ENCODE data around the gene MUL1.

GRCh38 chr1:20538227-20538626, 30.3 kb upstream of the MUL1 start:
- TF ChIP-seq DIDO1 (tag; IDR thresholded peaks at IDR 0.05; ENCODE audit: low read depth) (no peak), MAX (CRISPR knock-in tag; IDR thresholded peaks at IDR 0.05) (no peak), CTCF (IDR thresholded peaks at IDR 0.05 in 2 of 3, conservative IDR thresholded peaks at IDR 0.05 in 1 of 3; ENCODE audit: insufficient read depth in 2 of 3, low read depth in 1 of 3, low read length in 3 of 3) (no peak), MCM5 (IDR thresholded peaks at IDR 0.05; ENCODE audit: low read depth) (no peak), EHMT2 (IDR thresholded peaks at IDR 0.05) (no peak), NCOA4 (IDR thresholded peaks at IDR 0.05; ENCODE audit: partially characterized antibody) (no peak), HMG20B (CRISPR knock-in tag; IDR thresholded peaks at IDR 0.05) (no peak), CTCFL (IDR thresholded peaks at IDR 0.05; ENCODE audit: borderline replicate concordance, insufficient read depth, low read depth, low read length, poor library complexity, severe bottlenecking) (no peak), FOXP4 (CRISPR knock-in tag; IDR thresholded peaks at IDR 0.05; ENCODE audit: borderline replicate concordance) (no peak), ZNF23 (CRISPR knock-in tag; IDR thresholded peaks at IDR 0.05) (no peak), CREB3L1 (IDR thresholded peaks at IDR 0.05; ENCODE audit: borderline replicate concordance, low read depth) (no peak)
